HepG2 (cell line): Measurements from ENCODE around the gene IMP3. TPM values are rescaled to one million over a fixed set of nuclear protein-coding genes. Genes with fewer than 3 reads are reported as not detected.
A peak's percentile ranks its signal among the peaks of the same experiment; 100 is the strongest.

ENCODE experiments used
- ATAC-seq: fragments of 200-7000 bp; cut with Tn5 transposase; 3 replicates; pipeline ENCODE4 v1.9.1; 2020; ENCODE audit warnings: mild to moderate bottlenecking, moderate library complexity
- BruUV-seq: library from RNA; stranded (reverse); fragments of 400-500 nt; replicated peaks from 2 replicates; lab custom pipeline; 2021; lab: Mats Ljungman, UMichigan
- CTCF ChIA-PET: fragments of 300-600 bp; formaldehyde crosslinking; extraction: SDS; loops from one replicate; lab custom pipeline; 2021; ENCODE audit warnings: low total read pairs, inconsistent platforms, low intra/inter-chr PET ratio; lab: Yijun Ruan, JAX
- POLR2A ChIA-PET: fragments of 350-600 bp; sonication (Branson Sonifier 250); formaldehyde crosslinking; loops from one replicate; lab custom pipeline; 2020; ENCODE audit warnings: antibody characterized with exemption, inconsistent platforms; lab: Yijun Ruan, JAX
- DNase-seq: peaks from one replicate; pipeline ENCODE4 v3.0.0-alpha.2; 2015; ENCODE audit warnings: low spot score
- FAIRE-seq: peaks from 3 replicates; lab custom pipeline; 2011; peaks lifted over from hg19 to GRCh38; lab: Jason Lieb, UNC
- H2AFZ ChIP-seq: one replicate; pipeline ENCODE4 v1.6.1; 2011; ENCODE audit warnings: low read length, inconsistent platforms
- H3K27ac ChIP-seq: fragments of 300-600 bp; 3 replicates; pipeline ENCODE4 v1.8.0; 2011; ENCODE audit warnings: mixed run types, mild to moderate bottlenecking, mixed read lengths, low read length, inconsistent platforms; ENCODE audit not compliant: insufficient read depth; ENCODE audit errors: extremely low read length
- H3K27me3 ChIP-seq, 2 experiments: fragments of 200-600 bp in 1 of 2; 2 replicates in 1 of 2; 3 replicates in 1 of 2; pipeline versions ENCODE4 v1.6.0 to v1.8.0; 2011; ENCODE audit warnings: low read length in 2 of 2, mild to moderate bottlenecking in 2 of 2, moderate library complexity in 2 of 2, inconsistent platforms in 1 of 2; ENCODE audit not compliant: insufficient read depth in 2 of 2, control insufficient read depth in 1 of 2
- H3K36me3 ChIP-seq, 2 experiments: fragments of 200-600 bp in 1 of 2; replicated peaks in 1 of 2; 2 replicates in 1 of 2; 3 replicates in 1 of 2; pipeline versions ENCODE4 v1.5.1 to v1.8.0; 2011; ENCODE audit warnings: low read length in 2 of 2, inconsistent platforms in 1 of 2; ENCODE audit not compliant: insufficient read depth in 2 of 2, control insufficient read depth in 1 of 2
- H3K4me1 ChIP-seq: 2 replicates; pipeline ENCODE4 v1.5.1; 2012; ENCODE audit warnings: low read length, inconsistent platforms; ENCODE audit not compliant: insufficient read depth
- H3K4me2 ChIP-seq: 2 replicates; pipeline ENCODE4 v1.6.0; 2011; ENCODE audit warnings: low read depth, low read length, inconsistent platforms
- H3K4me3 ChIP-seq, 3 experiments: fragments of 200-600 bp in 1 of 3; sonication (generic), shearing (Covaris generic) in 1 of 3; replicated peaks in 1 of 3; 2 replicates each; pipeline ENCODE4 v1.5.1; 2011 to 2016; ENCODE audit warnings: low read length in 3 of 3, inconsistent platforms in 2 of 3, low read depth in 2 of 3, mild to moderate bottlenecking in 2 of 3, control low read depth in 1 of 3, mixed read lengths in 1 of 3; ENCODE audit not compliant: insufficient read depth in 1 of 3
- H3K79me2 ChIP-seq: one replicate; pipeline ENCODE4 v1.6.1; 2011; ENCODE audit warnings: low read length, inconsistent platforms; ENCODE audit not compliant: insufficient read depth
- H3K9ac ChIP-seq: 2 replicates; pipeline ENCODE4 v1.6.0; 2011; ENCODE audit warnings: mild to moderate bottlenecking, low read depth, low read length, inconsistent platforms; ENCODE audit not compliant: insufficient read depth
- H3K9me3 ChIP-seq: 2 replicates; pipeline ENCODE4 v1.5.1; 2012; ENCODE audit warnings: mild to moderate bottlenecking, low read length
- H4K20me1 ChIP-seq: 2 replicates; pipeline ENCODE4 v1.6.0; 2011; ENCODE audit warnings: inconsistent platforms, mild to moderate bottlenecking, low read length, moderate library complexity; ENCODE audit not compliant: insufficient read depth
- E2F2 ChIP-seq: sonication (generic); formaldehyde crosslinking; IDR thresholded peaks from 2 replicates; pipeline ENCODE4 v1.4.0; 2020; ENCODE audit warnings: missing genetic modification reagents, borderline replicate concordance
- ELF3 ChIP-seq: IDR thresholded peaks from 2 replicates; pipeline ENCODE4 v1.6.1; 2016; ENCODE audit warnings: missing genetic modification reagents, missing compliant biosample characterization
- FOXP1 ChIP-seq, 2 experiments: fragments of 450-650 bp in 1 of 2; IDR thresholded peaks; 2 replicates each; pipeline ENCODE4 v1.6.1; 2017 to 2018; ENCODE audit warnings: antibody characterized with exemption in 1 of 2
- GABPA ChIP-seq, 2 experiments: IDR thresholded peaks; 2 replicates each; pipeline ENCODE4 v1.6.1; 2011 to 2016; ENCODE audit warnings: low read depth in 2 of 2, low read length in 1 of 2, missing biosample characterization in 1 of 2, missing genetic modification characterization in 1 of 2
- HIVEP1 ChIP-seq: sonication (generic); formaldehyde crosslinking; IDR thresholded peaks from 2 replicates; pipeline ENCODE4 v1.4.0; 2020; ENCODE audit warnings: mild to moderate bottlenecking, missing genetic modification reagents
- MAFG ChIP-seq: sonication (generic); formaldehyde crosslinking; IDR thresholded peaks from 2 replicates; pipeline ENCODE4 v1.5.1; 2020; ENCODE audit warnings: mild to moderate bottlenecking, missing genetic modification reagents
- MAFK ChIP-seq, 2 experiments: IDR thresholded peaks in 1 of 2; conservative IDR thresholded peaks in 1 of 2; 2 replicates each; pipeline ENCODE4 v1.6.1; 2011; ENCODE audit warnings: improper control_type of control experiment in 2 of 2, low read length in 2 of 2
- MEF2D ChIP-seq: sonication (generic); formaldehyde crosslinking; IDR thresholded peaks from 2 replicates; pipeline ENCODE4 v1.5.1; 2020; ENCODE audit warnings: mild to moderate bottlenecking, missing genetic modification reagents
- MIER3 ChIP-seq: IDR thresholded peaks from 2 replicates; pipeline ENCODE4 v1.6.1; 2016; ENCODE audit warnings: missing compliant biosample characterization, borderline replicate concordance
- NFIB ChIP-seq: sonication (generic); formaldehyde crosslinking; IDR thresholded peaks from 2 replicates; pipeline ENCODE4 v1.9.0; 2021; ENCODE audit warnings: missing genetic modification reagents, mild to moderate bottlenecking, borderline replicate concordance
- NKX3-1 ChIP-seq: sonication (generic); formaldehyde crosslinking; IDR thresholded peaks from 2 replicates; pipeline ENCODE4 v1.5.0; 2020; ENCODE audit warnings: missing genetic modification reagents
- NR2F6 ChIP-seq, 2 experiments: IDR thresholded peaks; 2 replicates each; pipeline ENCODE4 v1.6.1; 2016; ENCODE audit warnings: antibody characterized with exemption in 1 of 2, mild to moderate bottlenecking in 1 of 2
- PITX1 ChIP-seq: sonication (generic); formaldehyde crosslinking; IDR thresholded peaks from 2 replicates; pipeline ENCODE4 v1.5.1; 2020; ENCODE audit warnings: mild to moderate bottlenecking, missing genetic modification reagents
- POLR2AphosphoS2 ChIP-seq: IDR thresholded peaks from 2 replicates; pipeline ENCODE4 v1.6.1; 2011; ENCODE audit warnings: low read depth, low read length, improper control_type of control experiment
- RARG ChIP-seq: sonication (generic); formaldehyde crosslinking; IDR thresholded peaks from 2 replicates; pipeline ENCODE4 v1.4.0; 2020; ENCODE audit warnings: low read depth, mild to moderate bottlenecking, missing genetic modification reagents
- RBFOX2 ChIP-seq: fragments of 200-400 bp; formaldehyde crosslinking; IDR thresholded peaks from 2 replicates; pipeline ENCODE4 v1.6.1; 2017; ENCODE audit warnings: low read depth, mild to moderate bottlenecking, low read length
- RBM22 ChIP-seq: fragments of 200-400 bp; formaldehyde crosslinking; optimal IDR thresholded peaks from 2 replicates; pipeline ENCODE3; 2017; ENCODE audit warnings: mild to moderate bottlenecking, low read length, moderate library complexity
- RCOR2 ChIP-seq: IDR thresholded peaks from 2 replicates; pipeline ENCODE4 v1.6.1; 2016; ENCODE audit warnings: missing biosample characterization, missing genetic modification reagents
- SALL1 ChIP-seq: sonication (generic); formaldehyde crosslinking; IDR thresholded peaks from 2 replicates; pipeline ENCODE4 v1.8.0; 2022; ENCODE audit warnings: mild to moderate bottlenecking, missing genetic modification reagents
- SNRNP70 ChIP-seq: fragments of 200-400 bp; formaldehyde crosslinking; IDR thresholded peaks from 2 replicates; pipeline ENCODE4 v1.6.1; 2017; ENCODE audit warnings: mild to moderate bottlenecking, low read depth, low read length, moderate library complexity
- ZBTB3 ChIP-seq: sonication (generic); formaldehyde crosslinking; IDR thresholded peaks from 2 replicates; pipeline ENCODE4 v1.4.0; 2020; ENCODE audit warnings: low read depth, mild to moderate bottlenecking, moderate library complexity, missing genetic modification reagents, borderline replicate concordance
- ZEB1 ChIP-seq: IDR thresholded peaks from 2 replicates; pipeline ENCODE4 v1.6.1; 2012; ENCODE audit warnings: mild to moderate bottlenecking, low read depth, inconsistent platforms; ENCODE audit not compliant: insufficient replicate concordance
- ZNF549 ChIP-seq: sonication (generic); formaldehyde crosslinking; IDR thresholded peaks from 2 replicates; pipeline ENCODE4 v1.5.0; 2020; ENCODE audit warnings: missing genetic modification reagents
- ZNF607 ChIP-seq: sonication (generic); formaldehyde crosslinking; IDR thresholded peaks from 2 replicates; pipeline ENCODE4 v1.5.1; 2020; ENCODE audit warnings: missing genetic modification reagents, mild to moderate bottlenecking, borderline replicate concordance
- ZNF724P ChIP-seq: sonication (generic); formaldehyde crosslinking; IDR thresholded peaks from 2 replicates; pipeline ENCODE4 v1.8.0; 2022; ENCODE audit warnings: missing genetic modification reagents, borderline replicate concordance
- WGBS: methylation state at CpG from one replicate; pipeline ENCODE4 v1.1.6; 2017; ENCODE audit warnings: low lambda C conversion rate; 5-methylcytosine and 5-hydroxymethylcytosine counted together
- in situ Hi-C: cut with HindIII; loops from 2 replicates; pipeline ENCODE4 v1.10.0; 2017; ENCODE audit warnings: low pct_unique_long_range_greater_than_20kb; ENCODE audit not compliant: extremely low pct_ligation_motif_present
- intact Hi-C: fragments of 100-400 bp; cut with micrococcal nuclease; formaldehyde crosslinking; loops from one replicate; pipeline ENCODE4 v1.10.0; 2022; ENCODE audit not compliant: unreplicated experiment
- polyA plus RNA-seq, 8 experiments: library from polyadenylated mRNA; depleted of rRNA in 3 of 8; stranded (reverse) in 7 of 8; unstranded in 1 of 8; fragments of >200 nt; fragmentation: Illumina TruSeq in 4 of 8; extraction: Trizol in 4 of 8; gene quantifications; 2 replicates each; pipeline versions ENCODE4 v1.2.1 to v1.2.3, GENCODE V29; 2011 to 2016; ENCODE audit warnings: low read depth in 4 of 8, missing spikeins in 1 of 8, mixed read lengths in 1 of 8; ENCODE audit not compliant: insufficient read depth in 1 of 8
- total RNA-seq, 5 experiments: library from RNA; depleted of rRNA; stranded (reverse); fragments of >200 nt; fragmentation: Illumina TruSeq; extraction: Trizol; gene quantifications; 2 replicates each; pipeline ENCODE4 v1.2.3, GENCODE V29; 2016; ENCODE audit warnings: low read depth in 1 of 5

The IMP3 gene
- total and polyA plus RNA-seq, 2 of the 13 experiments (the other 11 are each of a cell fraction or from before 2014, with no cell fraction given) = 38.3 to 143 TPM

GRCh38 chr15:75644376-75644775 lies 4.4 kb upstream of the IMP3 start (continued):
- TF ChIP-seq NFIB = no peak

GRCh38 chr15:75641603-75642002 lies 1.6 kb upstream of the IMP3 start:
- ChIA-PET CTCF (no interaction called here), POLR2A (interaction anchor here (0.7 to 6.9 kb wide), 8 partner anchors 10 to 488 kb away, joined by 3 to 47 read pairs (median 22); partner anchors contain the start of genes MAN2C1, SIN3A and SNUPN)
- Histone ChIP-seq H3K9me3 (no peaks in the 10 kb centered on the region), H3K4me2 (peak overlapping the region; percentile 26; the same call in 1 of the 2 replicates), H3K27me3 (peaks cover 0 to 2% of the 10 kb centered on the region in 2 experiments; a peak in 1 of 5 replicates), H4K20me1 (no peaks in the 10 kb centered on the region; the same call in 1 of the 2 replicates), H3K79me2 (peaks cover 34% of the 10 kb centered on the region), H3K9ac (no peak overlapping the region), H3K27ac (peak overlapping the region; percentile 94), H2AFZ (no peak overlapping the region), H3K4me3 (no peak overlapping the region), H3K36me3 (0 out of 5 replicates have a peak, but pooled peaks cover 0 to 3% of the 10 kb centered on the region in 2 experiments), H3K4me1 (peaks cover 40% of the 10 kb centered on the region)
- 33% methylated on average over 5 of the region's 5 CpGs for WGBS
- in situ Hi-C loops = loop anchor here (10.0 kb wide), 1 partner anchor 277 kb away; the partner anchor contains the start of gene MAN2C1
- BruUV-seq = no TSS peak
- ATAC-seq = peak; percentile 7; the same call in 2 of the 3 replicates
- no peak for DNase-seq
- FAIRE-seq = no peak
- intact Hi-C loops = loop anchor here (2.0 kb wide), 1 partner anchor 15 kb away; no protein-coding TSS in a partner anchor
- no peak for TF ChIP-seq RBFOX2
- TF ChIP-seq RBM22 = no peak
- no peak for TF ChIP-seq ZEB1
- no peak for TF ChIP-seq MAFG
- TF ChIP-seq ZBTB3 (CRISPR knock-in tag) = peak; percentile 58; the same call in 1 of the 2 replicates
- no peak for TF ChIP-seq MEF2D (CRISPR knock-in tag)
- TF ChIP-seq E2F2 (CRISPR knock-in tag) = no peak
- no peak for TF ChIP-seq MAFK (conservative IDR thresholded peaks at IDR 0.05 in 1 of 2, IDR thresholded peaks at IDR 0.05 in 1 of 2; ENCODE audit: low read length in 2 of 2)
- TF ChIP-seq RARG = no peak
- TF ChIP-seq NKX3-1 (CRISPR knock-in tag) = no peak
- no peak for TF ChIP-seq FOXP1 (IDR thresholded peaks at IDR 0.05)
- peak; percentile 87 for TF ChIP-seq FOXP1 (CRISPR knock-in tag; IDR thresholded peaks at IDR 0.05)
- no peak for TF ChIP-seq SNRNP70
- no peak for TF ChIP-seq ZNF607 (CRISPR knock-in tag)
- TF ChIP-seq SALL1 (CRISPR knock-in tag) = peak; percentile 20; the same call in 1 of the 2 replicates
- TF ChIP-seq RCOR2 (CRISPR knock-in tag) = no peak
- TF ChIP-seq HIVEP1 = no peak
- no peak for TF ChIP-seq ZNF549
- no peak for TF ChIP-seq ZNF724P (CRISPR knock-in tag)
- 0 out of 2 replicates have a peak, but pooled peaks have one; percentile 27 for TF ChIP-seq MIER3 (CRISPR knock-in tag)
- TF ChIP-seq ELF3 (CRISPR knock-in tag) = peak; percentile 79
- 0 out of 2 replicates have a peak, but pooled peaks have one; percentile 20 for TF ChIP-seq PITX1 (CRISPR knock-in tag)
- TF ChIP-seq POLR2AphosphoS2 = no peak
- TF ChIP-seq NR2F6 (IDR thresholded peaks at IDR 0.05) = no peak
- no peak for TF ChIP-seq NR2F6 (CRISPR knock-in tag; IDR thresholded peaks at IDR 0.05)
- TF ChIP-seq GABPA (IDR thresholded peaks at IDR 0.05; ENCODE audit: low read depth, low read length) = no peak
- peak; percentile 80 for TF ChIP-seq GABPA (CRISPR knock-in tag; IDR thresholded peaks at IDR 0.05; ENCODE audit: low read depth)
